ENCODE measurements around the gene NIPAL3. TPM values are rescaled to one million over a fixed set of nuclear protein-coding genes. Genes with fewer than 3 reads are reported as not detected.
"Not testable (repeated sequence)": the region's sequence is repeated elsewhere in the genome, so short reads cannot be mapped to it uniquely, and the experiment has no call there.

Gene NIPAL3
- total RNA-seq, 1 donor from 2014 or later, result 18.6 TPM

GRCh38 chr1:24490101-24490781, 74.6 kb downstream of the NIPAL3 start:
- no peak for DNase-seq
- Mint-ChIP-seq H3K27ac (ENCODE audit: unreplicated experiment) (no peak overlapping the region), H3K9me3 (ENCODE audit: unreplicated experiment) (no peaks in the 10 kb centered on the region), H3K4me3 (ENCODE audit: unreplicated experiment) (no peak overlapping the region), H3K27me3 (ENCODE audit: unreplicated experiment) (no peaks in the 10 kb centered on the region), H3K36me3 (ENCODE audit: unreplicated experiment) (no peaks in the 10 kb centered on the region), H3K4me1 (ENCODE audit: low read depth, unreplicated experiment) (no peaks in the 10 kb centered on the region)
- no peak for TF ChIP-seq CTCF (IDR thresholded peaks at IDR 0.05; ENCODE audit: partially characterized antibody, unreplicated experiment)

- no peak overlapping the region for H3K4me3 Mint-ChIP-seq (ENCODE audit: unreplicated experiment)
- H3K27me3 Mint-ChIP-seq (ENCODE audit: unreplicated experiment), result peaks cover 3% of the 10 kb centered on the region
- no peak for TF ChIP-seq CTCF (IDR thresholded peaks at IDR 0.05; ENCODE audit: partially characterized antibody, unreplicated experiment)
- H3K27ac Mint-ChIP-seq (ENCODE audit: unreplicated experiment), result no peak overlapping the region
- no peaks in the 10 kb centered on the region for H3K4me1 Mint-ChIP-seq (ENCODE audit: low read depth, unreplicated experiment)
- no peak for DNase-seq
- no peaks in the 10 kb centered on the region for H3K9me3 Mint-ChIP-seq (ENCODE audit: unreplicated experiment)
- no peaks in the 10 kb centered on the region for H3K36me3 Mint-ChIP-seq (ENCODE audit: unreplicated experiment)
Observed at GRCh38 chr1:24491577-24492360, 76.2 kb downstream of the NIPAL3 start.

GRCh38 chr1:24492935-24493334, 77.3 kb downstream of the NIPAL3 start:
- not testable (repeated sequence) for H3K4me1 Mint-ChIP-seq (ENCODE audit: low read depth, unreplicated experiment); H3K27me3 Mint-ChIP-seq (ENCODE audit: unreplicated experiment); H3K36me3 Mint-ChIP-seq (ENCODE audit: unreplicated experiment); DNase-seq; H3K4me3 Mint-ChIP-seq (ENCODE audit: unreplicated experiment); H3K9me3 Mint-ChIP-seq (ENCODE audit: unreplicated experiment); H3K27ac Mint-ChIP-seq (ENCODE audit: unreplicated experiment)

GRCh38 chr1:24493785-24494184, 78.2 kb downstream of the NIPAL3 start:
- no peaks in the 10 kb centered on the region for H3K4me1 Mint-ChIP-seq (ENCODE audit: low read depth, unreplicated experiment)
- H3K36me3 Mint-ChIP-seq (ENCODE audit: unreplicated experiment), result no peaks in the 10 kb centered on the region
- H3K27me3 Mint-ChIP-seq (ENCODE audit: unreplicated experiment), result peaks cover 3% of the 10 kb centered on the region
- H3K27ac Mint-ChIP-seq (ENCODE audit: unreplicated experiment), result no peak overlapping the region
- TF ChIP-seq CTCF (IDR thresholded peaks at IDR 0.05; ENCODE audit: partially characterized antibody, unreplicated experiment), result no peak
- no peaks in the 10 kb centered on the region for H3K9me3 Mint-ChIP-seq (ENCODE audit: unreplicated experiment)
- H3K4me3 Mint-ChIP-seq (ENCODE audit: unreplicated experiment), result no peak overlapping the region
- DNase-seq, result no peak

GRCh38 chr1:24498589-24498988, 83.0 kb downstream of the NIPAL3 start:
- TF ChIP-seq CTCF (IDR thresholded peaks at IDR 0.05; ENCODE audit: partially characterized antibody, unreplicated experiment), result no peak
- Mint-ChIP-seq H3K27me3 (ENCODE audit: unreplicated experiment) (peaks cover 9% of the 10 kb centered on the region), H3K27ac (ENCODE audit: unreplicated experiment) (no peak overlapping the region), H3K9me3 (ENCODE audit: unreplicated experiment) (peaks cover 5% of the 10 kb centered on the region), H3K4me1 (ENCODE audit: low read depth, unreplicated experiment) (peaks cover 2% of the 10 kb centered on the region), H3K4me3 (ENCODE audit: unreplicated experiment) (no peak overlapping the region), H3K36me3 (ENCODE audit: unreplicated experiment) (no peaks in the 10 kb centered on the region)
- no peak for DNase-seq

Measured in glutamatergic neuron (in vitro differentiated cells).